ENCODE data around the gene ABHD17A. TPM values are rescaled to one million over a fixed set of nuclear protein-coding genes. Genes with fewer than 3 reads are reported as not detected.

The ABHD17A gene
- total and polyA plus RNA-seq, 7 experiments from 2014 or later = 92.9 to 175 (median 135) TPM

DNA sequence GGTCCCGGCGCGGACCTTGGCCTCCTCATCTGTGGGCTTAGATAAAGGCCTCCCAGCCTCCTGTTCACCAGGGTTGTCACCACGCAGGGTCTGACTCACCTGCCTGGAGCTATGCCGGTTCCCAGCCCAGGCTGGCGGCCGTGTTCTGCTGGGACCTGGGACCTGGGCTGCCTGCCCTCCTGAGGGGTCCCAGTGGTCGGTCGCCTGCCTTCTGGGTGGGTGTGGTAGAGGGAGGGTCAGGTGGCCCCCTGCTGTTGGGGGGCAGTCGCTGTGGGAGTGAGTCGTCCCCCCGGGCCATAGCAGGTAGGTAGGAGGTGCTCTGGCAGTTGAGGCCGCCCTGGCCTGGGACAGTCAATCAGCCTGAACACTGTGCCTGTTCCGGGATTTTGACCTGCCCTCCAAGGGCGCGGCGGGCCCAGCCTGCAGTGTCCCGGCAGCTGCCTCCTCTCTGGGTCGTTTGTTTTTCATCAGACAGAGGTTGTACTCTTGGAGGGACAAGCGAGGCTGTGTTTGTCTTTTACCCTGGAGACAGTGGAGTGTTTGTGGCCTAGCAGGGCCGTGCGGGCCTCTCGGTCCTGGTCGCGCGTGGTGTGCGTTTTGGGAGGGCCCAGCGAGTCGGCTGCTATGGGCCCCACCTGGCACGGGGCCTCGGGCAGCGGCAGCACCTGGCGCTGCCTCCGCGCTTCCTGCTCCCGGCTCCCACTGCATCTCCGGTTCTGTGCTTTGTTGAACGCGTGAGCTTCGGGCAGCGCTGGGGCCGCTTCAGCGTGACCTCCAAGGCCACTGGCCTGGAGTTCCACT lies 22.5 kb upstream of the ABHD17A start:
- H3K36me3 ChIP-seq (ENCODE audit: control insufficient read depth in 2 of 3, insufficient read depth in 3 of 3, low read length in 3 of 3) = peaks cover 0 to 8% (median 0%) of the 10 kb centered on the region in 3 experiments
- H3K36me3 Mint-ChIP-seq = peaks cover 0 to 4% (median 0%) of the 10 kb centered on the region in 5 donors
- no peaks in the 10 kb centered on the region for H3K27me3 ChIP-seq (ENCODE audit: control insufficient read depth in 2 of 2, insufficient read depth in 2 of 2, low read length in 2 of 2)
- peaks cover 15 to 56% (median 38%) of the 10 kb centered on the region in 7 donors for H3K4me1 Mint-ChIP-seq
- ATAC-seq (no peak), DNase-seq (no peak)
- intact Hi-C loops (cut with micrococcal nuclease) = no loop called here
- H3K9me3 ChIP-seq (ENCODE audit: control insufficient read depth in 2 of 3, low read length in 3 of 3) = no peaks in the 10 kb centered on the region
- H3K4me1 ChIP-seq (ENCODE audit: control insufficient read depth in 2 of 2, insufficient read depth in 2 of 2, low read length in 2 of 2) = peaks cover 10% of the 10 kb centered on the region in 2 donors
- CTCF ChIA-PET = no interaction called here
- peaks cover 0 to 2% (median 0%) of the 10 kb centered on the region in 11 donors for H3K9me3 Mint-ChIP-seq
- H3K4me3 ChIP-seq (ENCODE audit: low read length) = no peak overlapping the region
- H3K27me3 Mint-ChIP-seq = no peaks in the 10 kb centered on the region
- no peak overlapping the region for H3K27ac Mint-ChIP-seq
- POLR2A ChIA-PET = interaction anchor here (0.5 to 2.3 kb wide), 2 partner anchors 16 to 32 kb away, joined by 5 read pairs; no protein-coding TSS in a partner anchor
- peak overlapping the region in 1 of 10 donors; percentile 50 for H3K4me3 Mint-ChIP-seq
- no peak overlapping the region for H3K27ac ChIP-seq (ENCODE audit: low read depth, low read length)

DNA sequence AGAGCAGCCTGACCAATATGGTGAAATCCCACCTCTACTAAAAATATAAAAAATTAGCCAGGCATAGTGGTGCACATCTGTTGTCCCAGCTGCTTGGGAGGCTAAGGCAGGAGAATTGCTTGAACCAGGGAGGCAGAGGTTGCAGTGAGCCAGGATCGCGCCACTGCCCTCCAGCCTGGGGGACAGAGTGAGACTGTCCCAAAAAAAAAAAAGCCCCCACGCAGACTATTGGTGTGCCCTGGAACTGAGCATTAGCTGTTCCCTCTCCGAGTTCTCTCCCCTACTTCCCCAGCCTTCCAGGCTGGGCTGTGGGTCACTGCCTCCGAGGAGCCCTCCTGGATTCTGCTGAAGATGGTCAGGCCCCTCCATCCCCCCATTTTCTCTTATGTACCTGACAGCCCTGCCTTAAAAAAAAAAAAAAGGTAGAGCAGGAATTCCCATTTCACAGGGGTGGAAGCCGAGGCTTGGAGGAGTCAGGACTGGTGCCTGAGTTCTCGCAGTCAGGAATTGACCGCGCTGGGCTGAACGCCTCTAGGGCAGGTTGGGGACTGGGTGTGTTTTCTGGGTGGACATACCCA lies 21.8 kb upstream of the ABHD17A start:
- Mint-ChIP-seq H3K27ac (peak overlapping the region in 1 of 9 donors; percentile 49), H3K4me1 (peaks cover 15 to 60% (median 39%) of the 10 kb centered on the region in 7 donors), H3K9me3 (peaks cover 0 to 2% (median 0%) of the 10 kb centered on the region in 11 donors), H3K36me3 (peaks cover 0 to 4% (median 0%) of the 10 kb centered on the region in 5 donors), H3K27me3 (no peaks in the 10 kb centered on the region), H3K4me3 (peak overlapping the region in 5 of 10 donors; percentile 14 to 93 (median 47))
- no peak overlapping the region for H3K27ac ChIP-seq (ENCODE audit: low read depth, low read length)
- H3K36me3 ChIP-seq (ENCODE audit: control insufficient read depth in 2 of 3, insufficient read depth in 3 of 3, low read length in 3 of 3) = peaks cover 0 to 3% (median 0%) of the 10 kb centered on the region in 3 experiments
- ATAC-seq = no peak
- CTCF ChIA-PET = no interaction called here
- no peaks in the 10 kb centered on the region for H3K9me3 ChIP-seq (ENCODE audit: control insufficient read depth in 2 of 3, low read length in 3 of 3)
- H3K4me3 ChIP-seq (ENCODE audit: low read length) = no peak overlapping the region
- intact Hi-C loops (cut with micrococcal nuclease) = no loop called here
- no peaks in the 10 kb centered on the region for H3K27me3 ChIP-seq (ENCODE audit: control insufficient read depth in 2 of 2, insufficient read depth in 2 of 2, low read length in 2 of 2)
- DNase-seq = no peak
- POLR2A ChIA-PET = interaction anchor here (2.3 kb wide), 1 partner anchor 31 kb away, joined by 5 read pairs; no protein-coding TSS in a partner anchor
- H3K4me1 ChIP-seq (ENCODE audit: control insufficient read depth in 2 of 2, insufficient read depth in 2 of 2, low read length in 2 of 2) = peaks cover 10% of the 10 kb centered on the region in 2 donors

DNA sequence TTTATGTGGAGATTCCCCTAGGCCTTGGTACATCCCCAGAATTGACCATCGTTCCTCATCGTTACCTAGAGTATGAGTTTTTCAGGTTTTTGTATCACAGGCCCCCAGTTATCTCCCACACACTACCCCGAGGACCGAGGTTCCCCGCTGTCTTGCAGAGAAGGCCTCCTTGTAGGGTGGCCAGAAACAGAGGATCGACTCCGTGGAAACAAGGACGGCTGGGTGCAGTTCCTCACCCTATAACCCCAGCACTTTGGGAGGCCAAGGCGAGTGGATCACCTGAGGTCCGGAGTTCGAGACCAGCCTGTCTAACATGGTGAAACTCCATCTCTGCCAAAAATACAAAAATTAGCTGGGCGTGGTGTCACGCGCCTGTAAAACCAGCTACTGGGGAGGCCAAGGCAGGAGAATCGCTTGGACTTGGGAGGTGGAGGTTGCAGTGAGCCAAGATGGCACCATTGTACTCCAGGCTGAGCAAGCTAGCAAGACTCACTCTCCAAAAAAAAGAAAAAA lies 20.6 kb upstream of the ABHD17A start:
- intact Hi-C loops (cut with micrococcal nuclease) = loop anchor here (1.0 kb wide), 11 partner anchors 9 to 416 kb away; partner anchors contain the start of genes ABHD17A (in 1 of the 2), AP3D1 (in 1 of the 2), IZUMO4 (in 1 of the 2) and MOB3A (in 1 of the 2)
- ChIA-PET POLR2A (interaction anchor here (0.8 to 2.3 kb wide), 6 partner anchors 8 to 41 kb away, joined by 3 to 6 read pairs (median 4); partner anchors contain the start of gene ABHD17A), CTCF (interaction anchor here (0.6 to 1.2 kb wide), 2 partner anchors 14 to 41 kb away, joined by 3 read pairs; no protein-coding TSS in a partner anchor)
- Mint-ChIP-seq H3K27me3 (no peaks in the 10 kb centered on the region), H3K36me3 (peaks cover 0 to 4% (median 0%) of the 10 kb centered on the region in 5 donors), H3K4me3 (peak overlapping the region; percentile 88 to 96 (median 92)), H3K27ac (peak overlapping the region in 8 of 9 donors; percentile 77 to 96 (median 91)), H3K4me1 (peaks cover 15 to 60% (median 40%) of the 10 kb centered on the region in 7 donors), H3K9me3 (peaks cover 0 to 2% (median 0%) of the 10 kb centered on the region in 11 donors)
- Histone ChIP-seq H3K9me3 (ENCODE audit: control insufficient read depth in 2 of 3, low read length in 3 of 3) (no peaks in the 10 kb centered on the region), H3K27me3 (ENCODE audit: control insufficient read depth in 2 of 2, insufficient read depth in 2 of 2, low read length in 2 of 2) (no peaks in the 10 kb centered on the region), H3K27ac (ENCODE audit: low read depth, low read length) (peak overlapping the region; percentile 75), H3K36me3 (ENCODE audit: control insufficient read depth in 2 of 3, insufficient read depth in 3 of 3, low read length in 3 of 3) (no peaks in the 10 kb centered on the region), H3K4me3 (ENCODE audit: low read length) (peak overlapping the region; percentile 70), H3K4me1 (ENCODE audit: control insufficient read depth in 2 of 2, insufficient read depth in 2 of 2, low read length in 2 of 2) (peaks cover 10% of the 10 kb centered on the region in 2 donors)
- no peak for ATAC-seq
- DNase-seq = no peak

DNA sequence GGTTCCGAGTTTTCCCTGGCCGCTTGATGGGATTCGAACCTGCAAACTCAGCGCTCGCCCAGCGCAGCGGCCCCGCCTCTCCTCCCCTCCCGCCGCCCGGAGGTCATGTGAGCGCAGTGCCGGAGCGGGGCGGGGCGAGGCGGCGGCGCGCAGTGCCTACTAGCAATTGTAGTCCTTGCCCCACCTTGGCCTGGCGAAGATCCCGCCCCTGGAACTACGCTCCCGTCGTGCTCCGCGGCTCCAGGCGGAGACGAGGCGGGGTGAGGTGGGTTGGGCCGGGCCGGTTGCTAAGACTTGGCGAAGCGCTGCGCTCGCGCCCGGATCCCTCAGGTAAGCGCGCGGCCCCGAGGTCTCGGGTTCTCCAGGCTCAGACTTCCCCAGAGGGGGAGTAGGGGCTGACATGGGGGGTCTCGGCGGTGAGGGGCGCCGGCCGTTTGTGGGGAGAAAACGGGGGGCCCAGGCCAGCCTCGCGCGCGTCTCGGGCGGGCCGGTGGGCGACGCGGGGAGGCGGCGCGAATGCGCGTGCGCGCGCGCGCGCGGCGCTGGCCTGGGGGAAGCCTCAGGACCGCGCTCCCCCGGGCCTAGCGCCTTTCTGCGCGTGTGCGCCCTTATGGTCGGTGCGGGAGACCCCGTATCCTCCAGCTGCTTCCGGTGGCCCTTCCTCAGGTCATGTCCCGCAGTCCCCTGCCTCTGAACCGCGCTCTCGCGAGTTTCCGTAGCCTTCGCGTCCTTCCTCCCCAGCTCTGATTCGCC lies 20.0 kb upstream of the ABHD17A start, which contains the start of the genes ADAT3 and SCAMP4:
ADAT3 (plus strand) TSS at position 290 of the 753 bp plus-strand sequence. CDS start 6,649 bp downstream, outside the sequence.
SCAMP4 (plus strand) TSS at position 290 of the 753 bp plus-strand sequence. CDS start 9,621 bp downstream, outside the sequence.
- Mint-ChIP-seq H3K9me3 (peaks cover 0 to 2% (median 0%) of the 10 kb centered on the region in 11 donors), H3K4me3 (peak within 1 kb of the TSS; percentile 88 to 96 (median 92)), H3K27me3 (no peaks in the 10 kb centered on the region), H3K36me3 (peaks cover 0 to 2% (median 0%) of the 10 kb centered on the region in 5 donors), H3K4me1 (peaks cover 13 to 57% (median 39%) of the 10 kb centered on the region in 7 donors), H3K27ac (peak within 1 kb of the TSS; percentile 67 to 96 (median 92))
- peaks cover 10% of the 10 kb centered on the region in 2 donors for H3K4me1 ChIP-seq (ENCODE audit: control insufficient read depth in 2 of 2, insufficient read depth in 2 of 2, low read length in 2 of 2)
- peak; percentile 98 for ATAC-seq
- peak within 1 kb of the TSS; percentile 70 for H3K4me3 ChIP-seq (ENCODE audit: low read length)
- no peaks in the 10 kb centered on the region for H3K27me3 ChIP-seq (ENCODE audit: control insufficient read depth in 2 of 2, insufficient read depth in 2 of 2, low read length in 2 of 2)
- H3K9me3 ChIP-seq (ENCODE audit: control insufficient read depth in 2 of 3, low read length in 3 of 3) = no peaks in the 10 kb centered on the region
- intact Hi-C loops (cut with micrococcal nuclease) = loop anchor here (1.0 kb wide), 11 partner anchors 8 to 415 kb away; partner anchors contain the start of genes ABHD17A (in 1 of the 2), AP3D1 (in 1 of the 2), IZUMO4 (in 1 of the 2) and MOB3A (in 1 of the 2)
- no peaks in the 10 kb centered on the region for H3K36me3 ChIP-seq (ENCODE audit: control insufficient read depth in 2 of 3, insufficient read depth in 3 of 3, low read length in 3 of 3)
- peak; percentile 90 to 98 (median 97) for DNase-seq
- POLR2A ChIA-PET = interaction anchor here (0.8 to 2.3 kb wide), 8 partner anchors 8 to 41 kb away, joined by 3 to 11 read pairs (median 4); partner anchors contain the start of gene ABHD17A
- peak within 1 kb of the TSS; percentile 75 for H3K27ac ChIP-seq (ENCODE audit: low read depth, low read length)
- CTCF ChIA-PET = interaction anchor here (0.6 to 1.2 kb wide), 2 partner anchors 13 to 41 kb away, joined by 3 read pairs; no protein-coding TSS in a partner anchor

DNA sequence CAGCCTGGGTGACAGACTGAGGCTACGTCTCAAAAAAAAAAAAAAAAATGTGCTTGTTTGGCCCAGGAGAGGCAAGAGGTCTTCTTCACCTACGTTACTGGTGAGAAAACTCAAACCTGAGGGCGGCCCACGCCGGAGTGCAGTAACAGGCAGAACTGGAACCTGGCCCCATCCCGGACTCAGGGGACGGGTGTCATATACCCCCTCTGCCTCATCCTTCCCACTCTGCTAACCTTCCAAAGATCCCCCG lies 19.5 kb upstream of the ABHD17A start:
- H3K9me3 ChIP-seq (ENCODE audit: control insufficient read depth in 2 of 3, low read length in 3 of 3) = no peaks in the 10 kb centered on the region
- no peak overlapping the region for H3K4me3 ChIP-seq (ENCODE audit: low read length)
- no peak for ATAC-seq
- intact Hi-C loops (cut with micrococcal nuclease) = loop anchor here (1.0 kb wide), 11 partner anchors 7 to 414 kb away; partner anchors contain the start of genes ABHD17A (in 1 of the 2), AP3D1 (in 1 of the 2), IZUMO4 (in 1 of the 2) and MOB3A (in 1 of the 2)
- DNase-seq = no peak
- peaks cover 10% of the 10 kb centered on the region in 2 donors for H3K4me1 ChIP-seq (ENCODE audit: control insufficient read depth in 2 of 2, insufficient read depth in 2 of 2, low read length in 2 of 2)
- H3K4me1 Mint-ChIP-seq = peaks cover 9 to 52% (median 36%) of the 10 kb centered on the region in 7 donors
- H3K27me3 ChIP-seq (ENCODE audit: control insufficient read depth in 2 of 2, insufficient read depth in 2 of 2, low read length in 2 of 2) = no peaks in the 10 kb centered on the region
- peak overlapping the region; percentile 14 to 95 (median 84) for H3K4me3 Mint-ChIP-seq
- no peaks in the 10 kb centered on the region for H3K27me3 Mint-ChIP-seq
- H3K36me3 ChIP-seq (ENCODE audit: control insufficient read depth in 2 of 3, insufficient read depth in 3 of 3, low read length in 3 of 3) = no peaks in the 10 kb centered on the region
- CTCF ChIA-PET = interaction anchor here (0.7 to 1.1 kb wide), 3 partner anchors 30 to 909 kb away, joined by 3 to 6 read pairs (median 3); no protein-coding TSS in a partner anchor
- H3K27ac Mint-ChIP-seq = peak overlapping the region; percentile 67 to 96 (median 88)
- POLR2A ChIA-PET = interaction anchor here (0.8 to 1.6 kb wide), 5 partner anchors 19 to 354 kb away, joined by 3 to 11 read pairs (median 5); partner anchors contain the start of gene ABHD17A
- H3K9me3 Mint-ChIP-seq = peaks cover 0 to 2% (median 0%) of the 10 kb centered on the region in 11 donors
- H3K36me3 Mint-ChIP-seq = no peaks in the 10 kb centered on the region
- peak overlapping the region; percentile 26 for H3K27ac ChIP-seq (ENCODE audit: low read depth, low read length)
